HUES48 (cell line): Measurements from ENCODE around the gene DCAF15.

Experiments used
- H3K27ac ChIP-seq: one replicate; pipeline ENCODE4 v1.7.0; 2013; ENCODE audit warnings: low read depth, low read length, inconsistent platforms
- H3K27me3 ChIP-seq: 2 replicates; pipeline ENCODE4 v1.6.1; 2013; ENCODE audit warnings: mild to moderate bottlenecking, low read length; ENCODE audit not compliant: control insufficient read depth, insufficient read depth
- H3K36me3 ChIP-seq: 2 replicates; pipeline ENCODE4 v1.6.1; 2013; ENCODE audit warnings: low read length; ENCODE audit not compliant: control insufficient read depth, insufficient read depth
- H3K4me1 ChIP-seq: 2 replicates; pipeline ENCODE4 v1.6.1; 2013; ENCODE audit warnings: mild to moderate bottlenecking, low read length; ENCODE audit not compliant: control insufficient read depth, insufficient read depth
- H3K4me3 ChIP-seq: 2 replicates; pipeline ENCODE4 v1.5.1; 2013; ENCODE audit warnings: mild to moderate bottlenecking, low read depth, low read length
- H3K9ac ChIP-seq: 2 replicates; pipeline ENCODE4 v1.6.1; 2013; ENCODE audit warnings: mild to moderate bottlenecking, low read depth, low read length, moderate library complexity
- H3K9me3 ChIP-seq: 2 replicates; pipeline ENCODE4 v1.6.1; 2013; ENCODE audit warnings: low read length; ENCODE audit not compliant: control insufficient read depth, insufficient read depth

DCAF15 gene

GRCh38 chr19:13978351-13979243, 26.3 kb downstream of the DCAF15 start:
- Histone ChIP-seq H3K27ac (peak overlapping the region; percentile 75), H3K36me3 (0 out of 2 replicates have a peak, but pooled peaks cover 5% of the 10 kb centered on the region), H3K4me3 (peak overlapping the region; percentile 63), H3K4me1 (peaks cover 17% of the 10 kb centered on the region), H3K27me3 (no peaks in the 10 kb centered on the region), H3K9ac (no peak overlapping the region; the same call in 1 of the 2 replicates), H3K9me3 (no peaks in the 10 kb centered on the region)

GRCh38 chr19:13979244-13979615, 26.9 kb downstream of the DCAF15 start:
- H3K9ac ChIP-seq = no peak overlapping the region; the same call in 1 of the 2 replicates
- H3K4me3 ChIP-seq = peak overlapping the region; percentile 63

GRCh38 chr19:13979686-13980085, 27.4 kb downstream of the DCAF15 start:
- H3K27me3 ChIP-seq = no peaks in the 10 kb centered on the region
- no peaks in the 10 kb centered on the region for H3K9me3 ChIP-seq
- H3K9ac ChIP-seq = no peak overlapping the region
- no peak overlapping the region for H3K27ac ChIP-seq
- H3K36me3 ChIP-seq = 0 out of 2 replicates have a peak, but pooled peaks cover 5% of the 10 kb centered on the region
- peaks cover 20% of the 10 kb centered on the region for H3K4me1 ChIP-seq
- H3K4me3 ChIP-seq = peak overlapping the region; percentile 63; the same call in 1 of the 2 replicates

More at GRCh38 chr19:13979244-13979615, 26.9 kb downstream of the DCAF15 start:
- Histone ChIP-seq H3K27me3 (no peaks in the 10 kb centered on the region), H3K27ac (peak overlapping the region; percentile 75), H3K4me1 (peaks cover 20% of the 10 kb centered on the region), H3K36me3 (0 out of 2 replicates have a peak, but pooled peaks cover 5% of the 10 kb centered on the region), H3K9me3 (no peaks in the 10 kb centered on the region)

- Histone ChIP-seq H3K27ac (no peak overlapping the region), H3K4me3 (no peak overlapping the region), H3K36me3 (0 out of 2 replicates have a peak, but pooled peaks cover 5% of the 10 kb centered on the region), H3K4me1 (peaks cover 20% of the 10 kb centered on the region), H3K9ac (no peak overlapping the region), H3K27me3 (no peaks in the 10 kb centered on the region), H3K9me3 (no peaks in the 10 kb centered on the region)
Measured at GRCh38 chr19:13980340-13980739, 28.0 kb downstream of the DCAF15 start.

- Histone ChIP-seq H3K4me1 (peaks cover 26% of the 10 kb centered on the region), H3K4me3 (no peak overlapping the region), H3K9me3 (no peaks in the 10 kb centered on the region), H3K27me3 (no peaks in the 10 kb centered on the region), H3K27ac (no peak overlapping the region), H3K9ac (no peak overlapping the region), H3K36me3 (0 out of 2 replicates have a peak, but pooled peaks cover 5% of the 10 kb centered on the region)
Measured at GRCh38 chr19:13981021-13981420, 28.7 kb downstream of the DCAF15 start.

GRCh38 chr19:13981467-13981866, 29.2 kb downstream of the DCAF15 start:
- Histone ChIP-seq H3K9me3 (no peaks in the 10 kb centered on the region), H3K4me1 (peaks cover 30% of the 10 kb centered on the region), H3K27ac (no peak overlapping the region)

GRCh38 chr19:13981988-13982501, 29.7 kb downstream of the DCAF15 start:
- H3K9me3 ChIP-seq = no peaks in the 10 kb centered on the region
- H3K27ac ChIP-seq = no peak overlapping the region
- H3K4me1 ChIP-seq = peaks cover 36% of the 10 kb centered on the region
- H3K4me3 ChIP-seq = no peak overlapping the region
- no peaks in the 10 kb centered on the region for H3K27me3 ChIP-seq
- 0 out of 2 replicates have a peak, but pooled peaks cover 5% of the 10 kb centered on the region for H3K36me3 ChIP-seq
- H3K9ac ChIP-seq = no peak overlapping the region

More at GRCh38 chr19:13981467-13981866, 29.2 kb downstream of the DCAF15 start:
- no peaks in the 10 kb centered on the region for H3K27me3 ChIP-seq
- H3K9ac ChIP-seq = no peak overlapping the region
- no peak overlapping the region for H3K4me3 ChIP-seq
- H3K36me3 ChIP-seq = 0 out of 2 replicates have a peak, but pooled peaks cover 5% of the 10 kb centered on the region

- no peaks in the 10 kb centered on the region for H3K9me3 ChIP-seq
- 0 out of 2 replicates have a peak, but pooled peaks cover 5% of the 10 kb centered on the region for H3K36me3 ChIP-seq
- no peak overlapping the region for H3K4me3 ChIP-seq
- H3K27me3 ChIP-seq = no peaks in the 10 kb centered on the region
- H3K27ac ChIP-seq = no peak overlapping the region
- peaks cover 43% of the 10 kb centered on the region for H3K4me1 ChIP-seq
- H3K9ac ChIP-seq = no peak overlapping the region
Measured at GRCh38 chr19:13982773-13983172, 30.5 kb downstream of the DCAF15 start.

- H3K9me3 ChIP-seq = no peaks in the 10 kb centered on the region
- no peak overlapping the region for H3K9ac ChIP-seq
- no peaks in the 10 kb centered on the region for H3K27me3 ChIP-seq
- H3K4me3 ChIP-seq = no peak overlapping the region
- H3K27ac ChIP-seq = no peak overlapping the region
- H3K4me1 ChIP-seq = peaks cover 39% of the 10 kb centered on the region
- 0 out of 2 replicates have a peak, but pooled peaks cover 5% of the 10 kb centered on the region for H3K36me3 ChIP-seq
Measured at GRCh38 chr19:13983213-13983889, 31.0 kb downstream of the DCAF15 start.

GRCh38 chr19:13984186-13984585, 31.9 kb downstream of the DCAF15 start:
- no peak overlapping the region for H3K27ac ChIP-seq
- no peaks in the 10 kb centered on the region for H3K9me3 ChIP-seq
- no peak overlapping the region for H3K9ac ChIP-seq
- peaks cover 38% of the 10 kb centered on the region for H3K4me1 ChIP-seq
- H3K27me3 ChIP-seq = no peaks in the 10 kb centered on the region
- no peak overlapping the region for H3K4me3 ChIP-seq
- 0 out of 2 replicates have a peak, but pooled peaks cover 5% of the 10 kb centered on the region for H3K36me3 ChIP-seq
